ENCODE measurements around the gene MEIS3.
A peak's percentile ranks its signal among the peaks of the same experiment; 100 is the strongest.

Gene MEIS3

GRCh38 chr19:47406711-47407416 is 12.5 kb downstream of the MEIS3 start:
- Histone ChIP-seq H3K4me3 (replicated peaks; ENCODE audit: insufficient read depth, low read length) (no peak overlapping the region), H3K27me3 (ENCODE audit: insufficient read depth, poor library complexity, severe bottlenecking) (peaks cover 16% of the 10 kb centered on the region), H3K27ac (replicated peaks) (no peak overlapping the region)
- TF ChIP-seq REST (IDR thresholded peaks at IDR 0.05; ENCODE audit: insufficient replicate concordance, low read depth), result peak; percentile 96
- TF ChIP-seq SPI1 (IDR thresholded peaks at IDR 0.05; ENCODE audit: borderline replicate concordance, low read depth), result no peak
- no peak for DNase-seq (ENCODE audit: low read depth in 1 of 2, low spot score in 1 of 2)

- peaks cover 16% of the 10 kb centered on the region for H3K27me3 ChIP-seq (ENCODE audit: insufficient read depth, poor library complexity, severe bottlenecking)
- no peak overlapping the region for H3K27ac ChIP-seq (replicated peaks)
- no peak overlapping the region for H3K4me3 ChIP-seq (replicated peaks; ENCODE audit: insufficient read depth, low read length)
- DNase-seq (ENCODE audit: low read depth in 1 of 2, low spot score in 1 of 2), result no peak
- TF ChIP-seq POLR2AphosphoS5 (IDR thresholded peaks at IDR 0.05; ENCODE audit: low read depth) (no peak), SPI1 (IDR thresholded peaks at IDR 0.05; ENCODE audit: borderline replicate concordance, low read depth) (no peak), REST (IDR thresholded peaks at IDR 0.05; ENCODE audit: insufficient replicate concordance, low read depth) (no peak), GABPA (IDR thresholded peaks at IDR 0.05; ENCODE audit: low read depth) (no peak), CTCF (IDR thresholded peaks at IDR 0.05; ENCODE audit: insufficient read depth, low read length) (no peak)
Observed at GRCh38 chr19:47405854-47406417, 13.4 kb downstream of the MEIS3 start.

GRCh38 chr19:47405197-47405550 is 14.2 kb downstream of the MEIS3 start:
- peaks cover 16% of the 10 kb centered on the region for H3K27me3 ChIP-seq (ENCODE audit: insufficient read depth, poor library complexity, severe bottlenecking)

More at GRCh38 chr19:47405197-47405550, 14.2 kb downstream of the MEIS3 start:
- DNase-seq (ENCODE audit: low read depth in 1 of 2, low spot score in 1 of 2), result no peak
- TF ChIP-seq POLR2AphosphoS5 (IDR thresholded peaks at IDR 0.05; ENCODE audit: low read depth) (no peak), REST (IDR thresholded peaks at IDR 0.05; ENCODE audit: insufficient replicate concordance, low read depth) (no peak), SPI1 (IDR thresholded peaks at IDR 0.05; ENCODE audit: borderline replicate concordance, low read depth) (no peak), CTCF (IDR thresholded peaks at IDR 0.05; ENCODE audit: insufficient read depth, low read length) (no peak), GABPA (IDR thresholded peaks at IDR 0.05; ENCODE audit: low read depth) (no peak)
- Histone ChIP-seq H3K27ac (replicated peaks) (no peak overlapping the region), H3K4me3 (replicated peaks; ENCODE audit: insufficient read depth, low read length) (no peak overlapping the region)

Data from HL-60 (cell line).